Trophoblast cell (in vitro differentiated cells and primary cell): ENCODE results near the gene NTM.
A peak's percentile ranks its signal among the peaks of the same experiment; 100 is the strongest.
"Not testable (repeated sequence)": the region's sequence is repeated elsewhere in the genome, so short reads cannot be mapped to it uniquely, and the experiment has no call there.

Experiments used
- DNase-seq, 2 donors: peaks; one replicate each; pipeline ENCODE4 v3.0.0-alpha.2; 2016
- H2AFZ ChIP-seq: 2 replicates; pipeline ENCODE4 v1.6.1; 2013; ENCODE audit warnings: low read length, moderate library complexity, mild to moderate bottlenecking; ENCODE audit not compliant: insufficient read depth, poor library complexity
- H2AK5ac ChIP-seq: 2 replicates; pipeline ENCODE4 v1.6.1; 2013; ENCODE audit warnings: mild to moderate bottlenecking, low read length
- H2BK120ac ChIP-seq: 2 replicates; pipeline ENCODE4 v1.6.1; 2013; ENCODE audit warnings: low read length, mild to moderate bottlenecking, moderate library complexity; ENCODE audit not compliant: insufficient read depth, poor library complexity
- H2BK12ac ChIP-seq: 2 replicates; pipeline ENCODE4 v1.6.1; 2013; ENCODE audit warnings: mild to moderate bottlenecking, low read length, moderate library complexity
- H2BK5ac ChIP-seq: 2 replicates; pipeline ENCODE4 v1.6.1; 2013; ENCODE audit warnings: low read length, low read depth, moderate library complexity, mild to moderate bottlenecking; ENCODE audit not compliant: poor library complexity
- H3K14ac ChIP-seq: 2 replicates; pipeline ENCODE4 v1.6.1; 2013; ENCODE audit warnings: mild to moderate bottlenecking, low read length
- H3K18ac ChIP-seq: 2 replicates; pipeline ENCODE4 v1.6.1; 2013; ENCODE audit warnings: mild to moderate bottlenecking, low read length
- H3K23ac ChIP-seq: 2 replicates; pipeline ENCODE4 v1.6.1; 2013; ENCODE audit warnings: low read length
- H3K27ac ChIP-seq: 2 replicates; pipeline ENCODE4 v1.5.1; 2013; ENCODE audit warnings: low read depth, mild to moderate bottlenecking, inconsistent platforms, low read length, moderate library complexity
- H3K27me3 ChIP-seq: 2 replicates; pipeline ENCODE4 v1.6.1; 2013; ENCODE audit warnings: inconsistent platforms, mild to moderate bottlenecking, low read length, moderate library complexity; ENCODE audit not compliant: insufficient read depth
- H3K36me3 ChIP-seq, 2 experiments: 1 replicate in 1 of 2; 2 replicates in 1 of 2; pipeline ENCODE4 v1.6.1; 2013; ENCODE audit warnings: low read length in 2 of 2, mild to moderate bottlenecking in 2 of 2, moderate library complexity in 1 of 2; ENCODE audit not compliant: insufficient read depth in 2 of 2, control insufficient read depth in 1 of 2
- H3K4ac ChIP-seq: 2 replicates; pipeline ENCODE4 v1.6.1; 2013; ENCODE audit warnings: low read depth, mild to moderate bottlenecking, low read length, moderate library complexity
- H3K4me1 ChIP-seq, 2 experiments: 1 replicate in 1 of 2; 2 replicates in 1 of 2; pipeline ENCODE4 v1.6.1; 2013; ENCODE audit warnings: low read length in 2 of 2, mild to moderate bottlenecking in 2 of 2, moderate library complexity in 1 of 2; ENCODE audit not compliant: insufficient read depth in 2 of 2, control insufficient read depth in 1 of 2
- H3K4me2 ChIP-seq: 2 replicates; pipeline ENCODE4 v1.6.1; 2013; ENCODE audit warnings: inconsistent platforms, mild to moderate bottlenecking, low read length, moderate library complexity
- H3K4me3 ChIP-seq: 2 replicates; pipeline ENCODE4 v1.5.1; 2013; ENCODE audit warnings: mild to moderate bottlenecking, low read depth, low read length, inconsistent platforms
- H3K79me1 ChIP-seq: one replicate; pipeline ENCODE4 v1.6.1; 2013; ENCODE audit warnings: low read length
- H3K79me2 ChIP-seq: 2 replicates; pipeline ENCODE4 v1.6.1; 2013; ENCODE audit warnings: low read length, mild to moderate bottlenecking; ENCODE audit not compliant: control insufficient read depth, insufficient read depth, poor library complexity
- H3K9ac ChIP-seq: 2 replicates; pipeline ENCODE4 v1.6.1; 2013; ENCODE audit warnings: mild to moderate bottlenecking, low read length
- H3K9me3 ChIP-seq: 2 replicates; pipeline ENCODE4 v1.6.1; 2013; ENCODE audit warnings: low read depth, mild to moderate bottlenecking, control low read depth, inconsistent platforms, low read length; ENCODE audit not compliant: insufficient read depth
- H4K12ac ChIP-seq: 2 replicates; pipeline ENCODE4 v1.6.1; 2013; ENCODE audit warnings: low read depth, mild to moderate bottlenecking, low read length, moderate library complexity
- H4K8ac ChIP-seq: 2 replicates; pipeline ENCODE4 v1.6.1; 2013; ENCODE audit warnings: low read depth, mild to moderate bottlenecking, low read length, moderate library complexity
- H4K91ac ChIP-seq: one replicate; pipeline ENCODE4 v1.6.1; 2013; ENCODE audit warnings: low read depth, mild to moderate bottlenecking, low read length, moderate library complexity
- WGBS: extraction: QIAGEN DNeasy Blood & Tissue Kit; methylation state at CpG from one replicate; pipeline ENCODE4 v1.1.7; 2013; ENCODE audit warnings: missing lambda C conversion rate; ENCODE audit not compliant: insufficient read length, insufficient coverage; ENCODE audit errors: extremely low coverage; 5-methylcytosine and 5-hydroxymethylcytosine counted together

NTM gene

GRCh38 chr11:131678658-131679340, 308.4 kb downstream of the NTM start:
- Histone ChIP-seq H3K4ac (no peak overlapping the region), H3K36me3 (no peaks in the 10 kb centered on the region), H3K14ac (no peak overlapping the region), H2BK120ac (no peak overlapping the region), H4K8ac (no peak overlapping the region), H3K27ac (no peak overlapping the region), H4K91ac (no peak overlapping the region), H3K9ac (no peak overlapping the region), H3K9me3 (peaks cover 2% of the 10 kb centered on the region), H2AFZ (no peak overlapping the region), H2BK5ac (no peak overlapping the region), H3K18ac (no peak overlapping the region), H3K79me2 (no peaks in the 10 kb centered on the region), H3K4me2 (no peak overlapping the region), H3K4me3 (no peak overlapping the region), H3K27me3 (no peaks in the 10 kb centered on the region), H3K79me1 (no peaks in the 10 kb centered on the region), H3K4me1 (peaks cover 2 to 3% of the 10 kb centered on the region in 2 experiments), H4K12ac (no peak overlapping the region), H2AK5ac (no peak overlapping the region), H2BK12ac (no peak overlapping the region), H3K23ac (no peak overlapping the region)
- DNase-seq: no peak
- WGBS: no CpG with 5 or more reads among the region's 13 CpGs

- H4K8ac ChIP-seq, H3K4me1 ChIP-seq, H3K9me3 ChIP-seq, DNase-seq, H2BK120ac ChIP-seq, H3K4ac ChIP-seq, H2BK5ac ChIP-seq, H3K27ac ChIP-seq, H2AFZ ChIP-seq, H3K14ac ChIP-seq, H3K79me1 ChIP-seq, H3K27me3 ChIP-seq, H4K12ac ChIP-seq, H2BK12ac ChIP-seq, H3K18ac ChIP-seq, H3K23ac ChIP-seq, H3K79me2 ChIP-seq, H3K4me2 ChIP-seq, H3K9ac ChIP-seq, H3K36me3 ChIP-seq, H2AK5ac ChIP-seq, H4K91ac ChIP-seq: not testable (repeated sequence)
- no CpG with 5 or more reads among the region's 1 CpG for WGBS
- peak overlapping the region; percentile 19 for H3K4me3 ChIP-seq
Observed at GRCh38 chr11:131680448-131680847, 310.0 kb downstream of the NTM start.

GRCh38 chr11:131681920-131682319, 311.5 kb downstream of the NTM start:
- Histone ChIP-seq H3K4me1 (no peaks in the 10 kb centered on the region), H3K4me2 (no peak overlapping the region), H3K36me3 (no peaks in the 10 kb centered on the region), H3K23ac (no peak overlapping the region), H3K27me3 (no peaks in the 10 kb centered on the region), H2BK120ac (no peak overlapping the region), H4K12ac (no peak overlapping the region), H3K4ac (no peak overlapping the region), H3K4me3 (no peak overlapping the region), H2BK5ac (no peak overlapping the region), H3K14ac (no peak overlapping the region), H3K27ac (no peak overlapping the region), H2AFZ (no peak overlapping the region), H4K91ac (no peak overlapping the region), H3K9me3 (peaks cover 2% of the 10 kb centered on the region), H3K79me2 (no peaks in the 10 kb centered on the region), H3K79me1 (no peaks in the 10 kb centered on the region), H2BK12ac (no peak overlapping the region), H4K8ac (no peak overlapping the region), H2AK5ac (no peak overlapping the region), H3K9ac (no peak overlapping the region), H3K18ac (no peak overlapping the region)
- DNase-seq: no peak
- WGBS: no CpG with 5 or more reads among the region's 9 CpGs

GRCh38 chr11:131682373-131683015, 312.1 kb downstream of the NTM start:
- Histone ChIP-seq H2BK120ac (no peak overlapping the region), H3K4me3 (no peak overlapping the region), H2AK5ac (no peak overlapping the region), H3K4ac (no peak overlapping the region), H4K12ac (no peak overlapping the region), H2BK12ac (no peak overlapping the region), H3K36me3 (no peaks in the 10 kb centered on the region), H3K9ac (no peak overlapping the region), H3K23ac (no peak overlapping the region), H3K9me3 (peaks cover 2% of the 10 kb centered on the region), H2BK5ac (no peak overlapping the region), H3K79me1 (no peaks in the 10 kb centered on the region), H4K8ac (no peak overlapping the region), H3K4me1 (no peaks in the 10 kb centered on the region), H4K91ac (no peak overlapping the region), H3K79me2 (no peaks in the 10 kb centered on the region), H3K14ac (no peak overlapping the region), H2AFZ (no peak overlapping the region), H3K4me2 (no peak overlapping the region), H3K27me3 (no peaks in the 10 kb centered on the region), H3K27ac (no peak overlapping the region), H3K18ac (no peak overlapping the region)
- no CpG with 5 or more reads among the region's 22 CpGs for WGBS
- no peak for DNase-seq
